Psoas muscle (tissue), 8 donors: ENCODE results near the gene PPP2R2C. TPM values are rescaled to one million over a fixed set of nuclear protein-coding genes. Genes with fewer than 3 reads are reported as not detected.

ENCODE experiments used
- ATAC-seq, 4 donors: fragments of 200-7000 bp; cut with Tn5 transposase; one replicate each; pipeline ENCODE4 v1.9.1; 2020; ENCODE audit warnings: moderate library complexity in 3 of 4, mild to moderate bottlenecking in 2 of 4
- DNase-seq, 2 donors: peaks; one replicate each; pipeline ENCODE4 v3.0.0-alpha.2; 2020
- H3K27ac ChIP-seq: fragments of 200-600 bp; one replicate; pipeline ENCODE4 v1.8.0; 2022
- H3K27me3 ChIP-seq, 3 donors: fragments of 200-600 bp in 1 of 3; one replicate each; pipeline versions ENCODE4 v1.6.1 to v1.8.0; 2013 to 2022; ENCODE audit warnings: low read length in 2 of 3, mild to moderate bottlenecking in 2 of 3, moderate library complexity in 1 of 3; ENCODE audit not compliant: insufficient read depth in 3 of 3
- H3K36me3 ChIP-seq, 2 donors: fragments of 200-600 bp in 1 of 2; one replicate each; pipeline versions ENCODE4 v1.6.1 to v1.8.0; 2013 to 2022; ENCODE audit warnings: low read depth in 1 of 2, mild to moderate bottlenecking in 1 of 2, moderate library complexity in 1 of 2; ENCODE audit not compliant: insufficient read depth in 1 of 2
- H3K4me1 ChIP-seq: fragments of 200-600 bp; one replicate; pipeline ENCODE4 v1.8.0; 2022
- H3K4me3 ChIP-seq: fragments of 200-600 bp; one replicate; pipeline ENCODE4 v1.8.0; 2022; ENCODE audit warnings: mild to moderate bottlenecking
- H3K9me3 ChIP-seq: fragments of 200-600 bp; one replicate; pipeline ENCODE4 v1.8.0; 2022
- WGBS, 3 donors: extraction: QIAGEN DNeasy Blood & Tissue Kit; methylation state at CpG; one replicate each; pipeline versions ENCODE4 v1.1.6 to v1.1.7; 2013; 5-methylcytosine and 5-hydroxymethylcytosine counted together
- intact Hi-C, 2 donors: fragments of 100-400 bp; cut with DNase I; formaldehyde crosslinking; loops; one replicate each; pipeline versions ENCODE4 v1.11.0 to v1.14.2; 2022
- polyA plus RNA-seq, 3 donors: library from polyadenylated mRNA; stranded (reverse); fragments of 200-250 nt; gene quantifications; one replicate each; pipeline ENCODE4 v1.2.3, GENCODE V29; 2013
- total RNA-seq, 4 donors: library from RNA; stranded (reverse); fragmentation: NEBNext Ultra II Directional in 2 of 4; extraction: Animal tissue kit (Norgen Biotek cat#: 25700) in 2 of 4; gene quantifications; one replicate each; pipeline versions ENCODE4 v1.2.1 to v1.2.4, GENCODE V29; 2021 to 2023
- TF ChIP-seq, protein P1 (sequence below): fragments of 200-600 bp; IDR thresholded peaks from one replicate; pipeline ENCODE4 v1.8.0; 2022; ENCODE audit warnings: antibody characterized with exemption
- donor health status: healthy with polysubstance abuse.
- donor health status: DM: no; HTN: no; CAD: no; lungs with moderate emphysema.
- donor health status: Bipolar disorder and iron deficiency.
- donor health status: healthy.
- donor health status: DM: yes; HTN: yes; CAD: no.
- donor health status: DM: no; HTN: no; CAD: no.
- donor health status: DM: no; HTN: no; CAD: no.
- donor health status: DM: yes; HTN: yes; CAD: no.

Gene PPP2R2C
- total and polyA plus RNA-seq, 7 donors = 0.08 to 3.2 (median 1.2) TPM

DNA sequence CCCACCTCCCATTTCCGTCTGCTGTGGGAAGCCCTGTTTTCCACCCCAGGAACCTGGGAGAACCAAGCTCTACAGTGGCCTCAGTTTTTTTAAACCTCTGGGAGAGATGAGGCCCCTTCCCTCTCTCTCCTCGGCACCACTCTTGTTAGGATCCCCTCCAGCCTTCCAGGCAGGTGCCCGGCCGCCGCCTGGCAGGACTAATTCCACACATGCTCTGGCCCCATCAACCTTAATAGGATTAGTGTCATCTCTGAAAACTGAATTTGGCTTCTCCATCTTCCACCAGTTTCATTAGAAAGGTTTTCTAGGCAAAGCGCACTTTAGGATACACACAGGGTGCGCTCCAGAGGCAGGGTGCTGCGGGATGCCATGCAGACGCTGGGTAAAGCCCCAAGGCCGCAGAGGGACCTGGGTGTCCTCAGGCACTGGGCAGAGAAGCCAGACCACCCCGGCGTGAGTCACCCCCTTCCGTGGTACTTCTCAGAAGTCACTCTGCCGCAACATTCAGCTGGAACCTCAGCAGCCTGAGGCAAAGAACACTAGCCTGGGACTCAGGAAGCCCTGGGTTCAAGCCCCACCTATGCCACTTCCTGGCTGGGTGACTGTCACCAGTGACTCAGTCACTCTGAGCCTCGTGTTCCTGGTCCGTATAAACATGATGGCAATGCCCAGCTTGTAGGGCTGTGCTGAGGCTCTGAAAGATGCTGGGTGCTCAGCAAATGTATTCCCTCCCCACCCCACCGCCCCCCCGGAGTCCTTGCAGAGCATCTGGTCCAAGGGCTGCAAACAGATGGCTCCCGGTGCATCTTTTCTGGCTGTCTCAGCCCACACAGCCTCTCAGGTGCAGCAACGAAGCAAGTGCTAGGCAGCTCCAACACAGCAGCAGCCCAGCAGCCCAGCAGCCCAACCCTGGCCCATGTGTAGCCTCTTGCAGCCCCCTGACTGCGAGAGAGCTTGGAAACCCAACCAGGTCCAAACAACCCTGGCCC is 29.1 kb downstream of the PPP2R2C start:
- DNase-seq = no peak
- intact Hi-C loops = no loop called here
- Histone ChIP-seq H3K36me3 (no peaks in the 10 kb centered on the region), H3K4me3 (no peak overlapping the region), H3K27me3 (peaks cover 0 to 41% (median 10%) of the 10 kb centered on the region in 3 donors), H3K9me3 (peaks cover 4% of the 10 kb centered on the region), H3K4me1 (no peaks in the 10 kb centered on the region), H3K27ac (no peak overlapping the region)
- WGBS, 3 donors = 73 to 76% (median 73%) methylated on average over 21 of the region's 21 CpGs
- TF ChIP-seq, protein P1, sequence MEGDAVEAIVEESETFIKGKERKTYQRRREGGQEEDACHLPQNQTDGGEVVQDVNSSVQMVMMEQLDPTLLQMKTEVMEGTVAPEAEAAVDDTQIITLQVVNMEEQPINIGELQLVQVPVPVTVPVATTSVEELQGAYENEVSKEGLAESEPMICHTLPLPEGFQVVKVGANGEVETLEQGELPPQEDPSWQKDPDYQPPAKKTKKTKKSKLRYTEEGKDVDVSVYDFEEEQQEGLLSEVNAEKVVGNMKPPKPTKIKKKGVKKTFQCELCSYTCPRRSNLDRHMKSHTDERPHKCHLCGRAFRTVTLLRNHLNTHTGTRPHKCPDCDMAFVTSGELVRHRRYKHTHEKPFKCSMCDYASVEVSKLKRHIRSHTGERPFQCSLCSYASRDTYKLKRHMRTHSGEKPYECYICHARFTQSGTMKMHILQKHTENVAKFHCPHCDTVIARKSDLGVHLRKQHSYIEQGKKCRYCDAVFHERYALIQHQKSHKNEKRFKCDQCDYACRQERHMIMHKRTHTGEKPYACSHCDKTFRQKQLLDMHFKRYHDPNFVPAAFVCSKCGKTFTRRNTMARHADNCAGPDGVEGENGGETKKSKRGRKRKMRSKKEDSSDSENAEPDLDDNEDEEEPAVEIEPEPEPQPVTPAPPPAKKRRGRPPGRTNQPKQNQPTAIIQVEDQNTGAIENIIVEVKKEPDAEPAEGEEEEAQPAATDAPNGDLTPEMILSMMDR = no peak
- ATAC-seq = no peak

DNA sequence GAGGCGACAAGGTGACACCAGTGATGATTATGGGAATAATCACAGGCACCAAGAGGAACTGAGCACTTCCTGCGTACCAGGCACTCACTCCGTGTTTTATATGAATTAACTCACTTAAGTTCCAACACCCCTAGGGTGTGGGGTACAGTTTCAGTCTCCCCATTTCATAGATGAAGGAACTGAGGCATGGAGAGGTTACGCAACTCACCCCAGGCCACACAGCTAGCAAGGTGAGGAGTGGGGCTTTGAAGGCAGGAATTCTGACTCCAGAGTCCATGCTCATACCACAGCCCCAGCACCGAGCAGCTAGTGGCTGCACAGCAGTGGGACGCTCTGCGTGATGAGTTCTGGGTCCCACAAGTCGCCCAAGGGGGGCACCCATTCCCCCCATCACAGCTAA is 29.9 kb downstream of the PPP2R2C start:
- H3K9me3 ChIP-seq = peaks cover 4% of the 10 kb centered on the region
- no peak overlapping the region for H3K4me3 ChIP-seq
- intact Hi-C loops = no loop called here
- TF ChIP-seq, protein P1 = no peak
- ATAC-seq (no peak), DNase-seq (no peak)
- peaks cover 0 to 41% (median 8%) of the 10 kb centered on the region in 3 donors for H3K27me3 ChIP-seq
- no peaks in the 10 kb centered on the region for H3K36me3 ChIP-seq
- 68 to 83% (median 77%) methylated on average over 8 of the region's 8 CpGs for WGBS, 3 donors
- no peak overlapping the region for H3K27ac ChIP-seq
- H3K4me1 ChIP-seq = no peaks in the 10 kb centered on the region

DNA sequence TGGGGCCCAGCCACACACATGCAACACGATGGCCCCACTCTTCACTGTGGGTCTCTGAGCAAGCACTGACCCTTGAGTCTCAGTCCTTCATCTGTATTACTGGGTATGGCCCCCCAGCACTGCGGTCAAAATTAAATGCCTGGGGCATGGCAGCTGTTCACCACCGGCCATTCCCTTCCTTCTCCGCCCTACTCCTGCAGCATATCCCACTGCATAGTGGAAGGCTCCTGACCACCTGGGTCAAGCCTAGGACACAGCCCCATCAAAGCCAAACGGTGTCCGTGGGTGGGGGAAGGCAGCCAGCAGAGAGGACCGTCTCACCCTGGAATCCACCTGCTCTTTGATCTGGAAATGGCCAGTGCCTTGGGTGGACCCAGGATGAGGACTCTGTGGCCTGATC is 30.7 kb downstream of the PPP2R2C start:
- no peak for DNase-seq
- H3K9me3 ChIP-seq = peaks cover 4% of the 10 kb centered on the region
- ATAC-seq = no peak
- intact Hi-C loops = no loop called here
- H3K4me1 ChIP-seq = no peaks in the 10 kb centered on the region
- H3K27me3 ChIP-seq = peaks cover 0 to 36% (median 8%) of the 10 kb centered on the region in 3 donors
- TF ChIP-seq, protein P1 = no peak
- H3K4me3 ChIP-seq = no peak overlapping the region
- H3K36me3 ChIP-seq = no peaks in the 10 kb centered on the region
- 74 to 77% (median 77%) methylated on average over 7 of the region's 7 CpGs for WGBS, 3 donors
- no peak overlapping the region for H3K27ac ChIP-seq

DNA sequence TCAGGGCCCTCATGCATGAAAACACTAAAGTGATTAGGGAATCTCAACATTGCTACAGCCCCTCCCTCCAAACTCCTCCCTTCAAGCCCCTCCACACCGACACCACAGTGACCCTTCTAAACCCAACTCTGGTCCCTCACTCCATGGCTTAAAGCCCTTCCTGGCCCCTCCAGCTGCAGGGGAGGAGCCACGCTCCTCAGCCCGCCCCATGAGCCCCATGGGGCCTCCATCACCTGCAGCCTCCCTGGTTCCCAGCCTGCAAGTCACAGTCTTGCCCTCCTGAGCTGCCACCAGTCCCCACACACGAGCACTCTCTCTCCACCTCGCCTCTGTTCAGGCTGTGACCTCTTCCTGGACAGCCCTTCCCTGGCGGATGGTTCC is 31.2 kb downstream of the PPP2R2C start:
- ATAC-seq (no peak), DNase-seq (no peak)
- TF ChIP-seq, protein P1 = no peak
- Histone ChIP-seq H3K4me3 (no peak overlapping the region), H3K27ac (no peak overlapping the region), H3K27me3 (peaks cover 0 to 30% (median 6%) of the 10 kb centered on the region in 3 donors), H3K9me3 (peaks cover 4% of the 10 kb centered on the region), H3K36me3 (no peaks in the 10 kb centered on the region), H3K4me1 (no peaks in the 10 kb centered on the region)
- 57 to 65% (median 62%) methylated on average over 6 of the region's 6 CpGs for WGBS, 3 donors
- intact Hi-C loops = no loop called here
